ENCODE data around the gene MAPK8IP3.

DNA sequence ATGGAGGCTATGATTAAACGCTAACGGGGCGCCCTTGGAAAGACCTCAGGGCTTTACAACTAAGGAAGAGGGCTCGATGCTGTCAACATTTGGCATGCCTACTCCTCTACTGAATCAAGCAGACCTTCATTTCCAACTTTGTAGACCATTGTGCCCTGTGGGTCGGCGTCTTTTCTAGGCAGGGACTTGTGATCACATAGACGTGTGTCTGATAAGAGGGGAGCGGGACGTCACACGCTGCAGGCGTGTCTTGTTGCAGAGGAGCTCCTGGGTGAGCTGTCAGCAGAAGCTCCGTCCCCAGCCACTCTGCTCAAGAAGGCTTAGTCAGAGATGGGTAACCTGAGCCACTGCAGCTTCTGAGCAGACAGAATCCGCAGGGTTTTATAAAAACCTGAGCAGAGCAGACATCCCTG, 2.8 kb downstream of the MAPK8IP3 start:
- TF ChIP-seq, protein P1, sequence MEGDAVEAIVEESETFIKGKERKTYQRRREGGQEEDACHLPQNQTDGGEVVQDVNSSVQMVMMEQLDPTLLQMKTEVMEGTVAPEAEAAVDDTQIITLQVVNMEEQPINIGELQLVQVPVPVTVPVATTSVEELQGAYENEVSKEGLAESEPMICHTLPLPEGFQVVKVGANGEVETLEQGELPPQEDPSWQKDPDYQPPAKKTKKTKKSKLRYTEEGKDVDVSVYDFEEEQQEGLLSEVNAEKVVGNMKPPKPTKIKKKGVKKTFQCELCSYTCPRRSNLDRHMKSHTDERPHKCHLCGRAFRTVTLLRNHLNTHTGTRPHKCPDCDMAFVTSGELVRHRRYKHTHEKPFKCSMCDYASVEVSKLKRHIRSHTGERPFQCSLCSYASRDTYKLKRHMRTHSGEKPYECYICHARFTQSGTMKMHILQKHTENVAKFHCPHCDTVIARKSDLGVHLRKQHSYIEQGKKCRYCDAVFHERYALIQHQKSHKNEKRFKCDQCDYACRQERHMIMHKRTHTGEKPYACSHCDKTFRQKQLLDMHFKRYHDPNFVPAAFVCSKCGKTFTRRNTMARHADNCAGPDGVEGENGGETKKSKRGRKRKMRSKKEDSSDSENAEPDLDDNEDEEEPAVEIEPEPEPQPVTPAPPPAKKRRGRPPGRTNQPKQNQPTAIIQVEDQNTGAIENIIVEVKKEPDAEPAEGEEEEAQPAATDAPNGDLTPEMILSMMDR (IDR thresholded peaks at IDR 0.05): no peak
- TF ChIP-seq EZH2 (IDR thresholded peaks at IDR 0.05) (no peak), EZH2phosphoT487 (IDR thresholded peaks at IDR 0.05) (no peak)

All from neural progenitor cell (in vitro differentiated cells).